A673 (cell line): ENCODE results near the gene PRRC2B. TPM values are rescaled to one million over a fixed set of nuclear protein-coding genes. Genes with fewer than 3 reads are reported as not detected.
"Not testable (repeated sequence)": the region's sequence is repeated elsewhere in the genome, so short reads cannot be mapped to it uniquely, and the experiment has no call there.

Source experiments
- BruUV-seq: library from RNA; stranded (reverse); fragments of 400-500 nt; replicated peaks from 2 replicates; lab custom pipeline; 2021; lab: Mats Ljungman, UMichigan
- CTCF ChIA-PET: fragments of 300-600 bp; sonication (Branson Sonifier 250); formaldehyde crosslinking; loops from one replicate; lab custom pipeline; 2022; ENCODE audit warnings: antibody characterized with exemption; lab: Charles Lee
- POLR2A ChIA-PET: fragments of 300-600 bp; sonication (Branson Sonifier 250); formaldehyde crosslinking; loops from one replicate; lab custom pipeline; 2022; ENCODE audit warnings: antibody characterized with exemption; ENCODE audit not compliant: low non-redundant PET; lab: Charles Lee
- DNase-seq: peaks from one replicate; pipeline ENCODE4 v3.0.0-alpha.2; 2015; ENCODE audit warnings: low spot score
- H3K27ac ChIP-seq: fragments of 200-600 bp; sonication (generic); 2 replicates; pipeline ENCODE4 v1.5.1; 2016; ENCODE audit warnings: mixed run types, low read depth, mild to moderate bottlenecking, mixed read lengths, antibody characterized with exemption, low read length; ENCODE audit not compliant: poor library complexity, severe bottlenecking
- H3K27me3 ChIP-seq: fragments of 200-600 bp; sonication (generic); replicated peaks from 2 replicates; pipeline ENCODE4 v1.6.1; 2017; ENCODE audit warnings: mixed run types, low read depth, mild to moderate bottlenecking, mixed read lengths, antibody characterized with exemption, low read length; ENCODE audit not compliant: insufficient read depth, poor library complexity
- H3K36me3 ChIP-seq: fragments of 200-600 bp; sonication (generic); 2 replicates; pipeline ENCODE4 v1.6.1; 2016; ENCODE audit warnings: mixed run types, mild to moderate bottlenecking, mixed read lengths, antibody characterized with exemption, low read length; ENCODE audit not compliant: insufficient read depth, poor library complexity, severe bottlenecking
- H3K4me1 ChIP-seq: fragments of 200-600 bp; sonication (generic); 2 replicates; pipeline ENCODE4 v1.6.1; 2017; ENCODE audit warnings: mixed run types, mild to moderate bottlenecking, mixed read lengths, antibody characterized with exemption, low read length; ENCODE audit not compliant: insufficient read depth, poor library complexity, severe bottlenecking
- H3K4me3 ChIP-seq: fragments of 200-600 bp; sonication (generic); 2 replicates; pipeline ENCODE4 v1.5.1; 2016; ENCODE audit warnings: low read depth, mixed run types, mild to moderate bottlenecking, mixed read lengths, low read length; ENCODE audit not compliant: poor library complexity, severe bottlenecking
- H3K9me3 ChIP-seq: fragments of 200-600 bp; sonication (generic); 2 replicates; pipeline ENCODE4 v1.6.1; 2016; ENCODE audit warnings: mixed run types, low read depth, mild to moderate bottlenecking, mixed read lengths, antibody characterized with exemption, low read length; ENCODE audit not compliant: poor library complexity, severe bottlenecking
- EZH2 ChIP-seq: fragments of 200-600 bp; sonication (generic); IDR thresholded peaks from 2 replicates; pipeline ENCODE4 v1.6.1; 2017; ENCODE audit warnings: borderline replicate concordance, low read depth, mild to moderate bottlenecking, mixed read lengths, antibody characterized with exemption, low read length; ENCODE audit not compliant: poor library complexity, severe bottlenecking
- intact Hi-C: fragments of 100-400 bp; cut with micrococcal nuclease; formaldehyde crosslinking; loops from one replicate; pipeline ENCODE4 v1.10.0; 2022; ENCODE audit not compliant: unreplicated experiment
- total RNA-seq: library from RNA; stranded (reverse); gene quantifications from 2 replicates; pipeline ENCODE4 v1.2.3, GENCODE V29; 2021
- TF ChIP-seq, protein P1 (sequence below): fragments of 300-800, 200-600 bp; sonication (generic); conservative IDR thresholded peaks from 2 replicates; pipeline ENCODE4 v1.5.1; 2017; ENCODE audit warnings: low read depth, mild to moderate bottlenecking, antibody characterized with exemption, low read length, moderate library complexity, mixed read lengths

The PRRC2B gene
- total RNA-seq, 1 experiment from 2014 or later: 317 TPM

DNA sequence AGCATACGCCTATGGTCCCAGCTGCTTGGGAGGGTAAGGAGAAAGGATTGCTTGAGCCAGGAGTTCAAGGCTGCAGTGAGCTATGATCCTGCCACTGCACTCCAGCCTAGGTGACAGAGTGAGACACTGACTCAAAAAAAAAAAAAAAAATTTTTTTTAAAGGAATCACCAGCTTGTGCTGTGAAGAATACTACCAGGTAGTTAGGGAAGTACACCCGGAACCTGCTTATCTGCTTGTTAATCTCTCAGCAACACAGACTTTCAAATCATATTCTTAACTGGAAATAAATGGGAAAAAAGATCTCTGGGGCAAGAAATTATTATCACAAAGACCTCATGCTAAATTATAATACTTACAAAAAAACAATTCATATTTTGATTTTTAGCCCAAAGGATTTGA lies 26.4 kb upstream of the PRRC2B start:
- intact Hi-C loops: no loop called here
- Histone ChIP-seq H3K4me3 (no peak overlapping the region), H3K9me3 (no peaks in the 10 kb centered on the region), H3K27ac (no peak overlapping the region), H3K27me3 (no peaks in the 10 kb centered on the region), H3K4me1 (peaks cover 10% of the 10 kb centered on the region), H3K36me3 (no peaks in the 10 kb centered on the region)
- CTCF ChIA-PET: no interaction called here
- no peak for DNase-seq
- POLR2A ChIA-PET: no interaction called here
- TF ChIP-seq, protein P1, sequence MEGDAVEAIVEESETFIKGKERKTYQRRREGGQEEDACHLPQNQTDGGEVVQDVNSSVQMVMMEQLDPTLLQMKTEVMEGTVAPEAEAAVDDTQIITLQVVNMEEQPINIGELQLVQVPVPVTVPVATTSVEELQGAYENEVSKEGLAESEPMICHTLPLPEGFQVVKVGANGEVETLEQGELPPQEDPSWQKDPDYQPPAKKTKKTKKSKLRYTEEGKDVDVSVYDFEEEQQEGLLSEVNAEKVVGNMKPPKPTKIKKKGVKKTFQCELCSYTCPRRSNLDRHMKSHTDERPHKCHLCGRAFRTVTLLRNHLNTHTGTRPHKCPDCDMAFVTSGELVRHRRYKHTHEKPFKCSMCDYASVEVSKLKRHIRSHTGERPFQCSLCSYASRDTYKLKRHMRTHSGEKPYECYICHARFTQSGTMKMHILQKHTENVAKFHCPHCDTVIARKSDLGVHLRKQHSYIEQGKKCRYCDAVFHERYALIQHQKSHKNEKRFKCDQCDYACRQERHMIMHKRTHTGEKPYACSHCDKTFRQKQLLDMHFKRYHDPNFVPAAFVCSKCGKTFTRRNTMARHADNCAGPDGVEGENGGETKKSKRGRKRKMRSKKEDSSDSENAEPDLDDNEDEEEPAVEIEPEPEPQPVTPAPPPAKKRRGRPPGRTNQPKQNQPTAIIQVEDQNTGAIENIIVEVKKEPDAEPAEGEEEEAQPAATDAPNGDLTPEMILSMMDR: no peak
- no peak for TF ChIP-seq EZH2
- no TSS peak for BruUV-seq

DNA sequence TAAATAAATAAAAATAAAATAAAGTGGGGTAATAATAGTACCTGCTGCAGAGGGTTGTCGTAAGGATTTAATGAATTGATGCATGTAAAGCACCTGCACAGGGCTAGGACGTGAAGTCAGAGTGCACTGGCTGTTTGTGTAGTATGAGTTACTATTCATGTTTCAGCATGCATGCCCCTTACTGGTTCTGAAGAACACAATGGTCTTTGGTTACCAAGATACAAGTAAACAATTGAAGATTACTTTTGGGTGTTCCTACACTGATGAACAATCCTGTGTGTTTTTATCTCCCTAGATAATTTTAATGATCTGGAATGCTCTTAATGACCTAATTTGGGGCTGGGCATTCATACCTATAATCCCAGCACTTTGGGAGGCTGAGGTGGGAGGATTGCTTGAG lies 23.2 kb upstream of the PRRC2B start:
- POLR2A ChIA-PET: no interaction called here
- intact Hi-C loops: no loop called here
- CTCF ChIA-PET: no interaction called here
- Histone ChIP-seq H3K36me3 (no peaks in the 10 kb centered on the region), H3K27ac (no peak overlapping the region), H3K4me1 (peaks cover 22% of the 10 kb centered on the region), H3K27me3 (no peaks in the 10 kb centered on the region), H3K9me3 (no peaks in the 10 kb centered on the region), H3K4me3 (no peak overlapping the region)
- no peak for DNase-seq
- TF ChIP-seq EZH2: no peak
- TF ChIP-seq, protein P1: no peak
- no TSS peak for BruUV-seq

DNA sequence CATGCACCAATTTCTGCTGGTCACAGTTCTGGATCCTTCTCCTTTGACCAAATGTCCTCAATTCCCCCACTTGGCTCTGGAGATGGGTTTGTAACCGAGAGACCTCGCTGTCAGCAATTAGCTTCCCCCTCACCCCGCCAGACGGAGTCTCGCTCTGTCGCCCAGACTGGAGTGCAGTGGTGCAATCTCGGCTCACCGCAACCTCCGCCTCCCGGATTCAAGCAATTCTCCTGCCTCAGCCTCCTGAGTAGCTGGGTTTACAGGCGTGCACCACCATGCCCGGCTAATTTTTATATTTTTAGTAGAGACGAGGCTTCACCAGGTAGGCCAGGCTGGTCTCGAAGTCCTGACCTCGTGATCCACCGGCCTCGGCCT lies 21.3 kb upstream of the PRRC2B start:
- peak overlapping the region; percentile 63 for H3K4me3 ChIP-seq
- H3K36me3 ChIP-seq, DNase-seq, BruUV-seq, POLR2A ChIA-PET, H3K9me3 ChIP-seq, H3K27me3 ChIP-seq, intact Hi-C loops: not testable (repeated sequence)
- CTCF ChIA-PET: interaction anchor here (2.4 kb wide), 1 partner anchor 23 kb away, joined by 11 read pairs; no protein-coding TSS in a partner anchor
- H3K4me1 ChIP-seq: peaks cover 17% of the 10 kb centered on the region
- peak overlapping the region; percentile 93 for H3K27ac ChIP-seq

DNA sequence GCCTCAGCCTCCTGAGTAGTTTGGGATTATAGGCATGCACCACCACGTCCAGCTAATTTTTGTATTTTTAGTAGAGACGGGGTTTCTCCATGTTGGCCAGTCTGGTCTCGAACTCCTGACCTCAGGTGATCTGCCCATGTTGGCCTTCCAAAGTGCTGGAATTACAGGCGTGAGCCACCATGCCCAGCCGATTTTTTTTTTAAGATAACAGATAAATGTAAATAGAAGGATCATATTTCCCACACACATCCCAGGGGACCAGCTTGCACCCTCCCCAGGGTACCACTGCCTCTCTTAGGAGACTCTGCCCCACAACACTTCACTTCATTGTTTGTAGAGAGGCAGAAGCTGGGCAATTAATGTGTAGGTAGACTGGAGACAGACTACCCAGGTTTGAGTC lies 19.2 kb upstream of the PRRC2B start:
- CTCF ChIA-PET, H3K9me3 ChIP-seq, BruUV-seq, H3K27me3 ChIP-seq, intact Hi-C loops, H3K4me3 ChIP-seq, POLR2A ChIA-PET, H3K27ac ChIP-seq, DNase-seq, H3K36me3 ChIP-seq: not testable (repeated sequence)
- peaks cover 17% of the 10 kb centered on the region for H3K4me1 ChIP-seq
